Hepatocyte (in vitro differentiated cells): ENCODE measurements around the gene DKK2. TPM values are rescaled to one million over a fixed set of nuclear protein-coding genes. Genes with fewer than 3 reads are reported as not detected.

ENCODE experiments used
- DNase-seq: peaks from one replicate; pipeline ENCODE4 v3.0.0-alpha.2; 2016; ENCODE audit warnings: low spot score
- H2AFZ ChIP-seq: fragments of 200-600 bp; sonication (generic); 2 replicates; pipeline ENCODE4 v1.6.0; 2016; ENCODE audit warnings: antibody characterized with exemption, mild to moderate bottlenecking
- H3K27ac ChIP-seq: fragments of 200-600 bp; sonication (generic); 2 replicates; pipeline ENCODE4 v1.5.1; 2016; ENCODE audit warnings: mild to moderate bottlenecking
- H3K27me3 ChIP-seq: fragments of 200-600 bp; sonication (generic); 2 replicates; pipeline ENCODE4 v1.6.1; 2016
- H3K36me3 ChIP-seq: fragments of 200-600 bp; sonication (generic); replicated peaks from 2 replicates; pipeline ENCODE4 v1.5.1; 2016; ENCODE audit warnings: low read depth; ENCODE audit not compliant: insufficient read depth
- H3K4me1 ChIP-seq: fragments of 200-600 bp; sonication (generic); 2 replicates; pipeline ENCODE4 v1.5.1; 2016; ENCODE audit warnings: mild to moderate bottlenecking, moderate library complexity; ENCODE audit not compliant: insufficient read depth
- H3K4me2 ChIP-seq: fragments of 200-600 bp; sonication (generic); 2 replicates; pipeline ENCODE4 v1.6.0; 2016
- H3K4me3 ChIP-seq: fragments of 200-600 bp; sonication (generic); 2 replicates; pipeline ENCODE4 v1.5.1; 2016; ENCODE audit warnings: mild to moderate bottlenecking
- H3K79me2 ChIP-seq: fragments of 200-600 bp; sonication (generic); 2 replicates; pipeline ENCODE4 v1.6.0; 2017; ENCODE audit warnings: mild to moderate bottlenecking
- H3K9me2 ChIP-seq: fragments of 200-600 bp; sonication (generic); replicated peaks from 2 replicates; pipeline ENCODE4 v1.6.0; 2017; ENCODE audit warnings: mild to moderate bottlenecking; ENCODE audit not compliant: insufficient read depth
- H3K9me3 ChIP-seq: fragments of 200-600 bp; sonication (generic); 2 replicates; pipeline ENCODE4 v1.5.1; 2016; ENCODE audit warnings: low read depth, mild to moderate bottlenecking
- H4K20me1 ChIP-seq: fragments of 200-600 bp; sonication (generic); 2 replicates; pipeline ENCODE4 v1.6.0; 2016; ENCODE audit warnings: mild to moderate bottlenecking; ENCODE audit not compliant: insufficient read depth, poor library complexity, severe bottlenecking
- CTCF ChIP-seq: fragments of 200-600 bp; sonication (generic); IDR thresholded peaks from 2 replicates; pipeline ENCODE4 v1.5.1; 2016; ENCODE audit warnings: antibody characterized with exemption, mild to moderate bottlenecking; ENCODE audit not compliant: poor library complexity
- EZH2 ChIP-seq: fragments of 200-600 bp; sonication (generic); IDR thresholded peaks from 2 replicates; pipeline ENCODE4 v1.6.1; 2016; ENCODE audit warnings: antibody characterized with exemption, mild to moderate bottlenecking, borderline replicate concordance
- EZH2phosphoT487 ChIP-seq: fragments of 200-600 bp; sonication (generic); IDR thresholded peaks from one replicate; pipeline ENCODE4 v1.6.1; 2018; ENCODE audit warnings: antibody characterized with exemption, mild to moderate bottlenecking, low read depth, moderate library complexity; ENCODE audit not compliant: unreplicated experiment, severe bottlenecking
- WGBS: methylation state at CpG from one replicate; pipeline ENCODE4 v1.1.6; 2016; ENCODE audit warnings: low lambda C conversion rate; ENCODE audit errors: missing lambda C conversion rate; 5-methylcytosine and 5-hydroxymethylcytosine counted together
- polyA plus RNA-seq: library from polyadenylated mRNA; unstranded; fragments of >200 nt; fragmentation: Nextera tagmentation; extraction: Ambion mirVana; gene quantifications from 2 replicates; pipeline ENCODE4 v1.2.1, GENCODE V29; 2016
- total RNA-seq: library from RNA; depleted of rRNA; stranded (reverse); fragments of >200 nt; gene quantifications from 2 replicates; pipeline ENCODE4 v1.2.3, GENCODE V29; 2014

The DKK2 gene
- total and polyA plus RNA-seq, 2 experiments from 2014 or later: 19.7 to 28.1 TPM

DNA sequence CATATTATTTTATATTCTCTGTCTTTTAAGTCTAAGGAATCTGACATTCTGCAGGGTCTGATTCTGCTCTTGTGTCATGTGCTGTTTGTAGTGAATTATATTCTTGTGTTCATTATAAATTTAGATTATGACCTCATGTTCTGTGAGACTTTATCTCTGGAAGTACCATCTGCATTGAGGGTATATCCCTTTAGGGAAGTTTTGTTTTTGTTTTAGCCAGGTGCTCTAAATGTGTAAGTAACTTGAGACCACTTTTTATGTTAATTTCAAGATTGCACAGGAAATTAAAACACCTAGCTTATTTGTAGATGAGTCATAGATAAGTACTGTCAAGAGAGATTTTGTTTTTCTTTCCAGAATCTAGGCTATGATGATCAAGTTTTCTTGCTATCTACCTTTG is 35.0 kb upstream of the DKK2 start:
- no peak overlapping the region for H3K4me3 ChIP-seq
- H3K4me1 ChIP-seq: no peaks in the 10 kb centered on the region
- no peaks in the 10 kb centered on the region for H3K27me3 ChIP-seq
- H2AFZ ChIP-seq: no peak overlapping the region
- no peak for TF ChIP-seq EZH2
- no peak for TF ChIP-seq EZH2phosphoT487
- no peak for TF ChIP-seq CTCF
- no peaks in the 10 kb centered on the region for H3K79me2 ChIP-seq
- H3K9me2 ChIP-seq: no peaks in the 10 kb centered on the region
- no peak overlapping the region for H3K27ac ChIP-seq
- H3K9me3 ChIP-seq: no peaks in the 10 kb centered on the region
- no peaks in the 10 kb centered on the region for H3K36me3 ChIP-seq
- no peak overlapping the region for H3K4me2 ChIP-seq
- DNase-seq: no peak
- H4K20me1 ChIP-seq: no peaks in the 10 kb centered on the region

DNA sequence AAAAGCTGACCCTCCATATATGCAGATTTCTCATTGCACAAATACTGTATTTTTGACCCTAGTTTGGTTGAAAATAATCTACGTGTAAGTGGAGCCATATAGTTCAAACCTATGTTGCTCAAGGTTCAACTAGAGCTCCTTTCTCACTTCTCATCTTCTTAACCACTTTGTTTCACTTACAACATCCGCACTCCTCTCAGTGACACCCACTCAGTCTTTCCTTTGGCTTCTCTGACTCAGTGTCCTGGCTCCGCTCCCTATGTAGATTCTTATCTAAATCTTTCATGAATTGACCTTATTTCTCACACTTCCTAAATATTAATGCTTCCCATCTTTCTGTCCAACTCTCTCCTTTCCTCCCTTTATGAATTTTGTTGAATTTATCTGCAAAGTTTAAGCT is 32.9 kb upstream of the DKK2 start:
- TF ChIP-seq CTCF: no peak
- no peak overlapping the region for H3K4me2 ChIP-seq
- H3K4me1 ChIP-seq: no peaks in the 10 kb centered on the region
- no peak overlapping the region for H2AFZ ChIP-seq
- H3K27me3 ChIP-seq: no peaks in the 10 kb centered on the region
- no peaks in the 10 kb centered on the region for H3K36me3 ChIP-seq
- no peak overlapping the region for H3K27ac ChIP-seq
- H3K9me3 ChIP-seq: no peaks in the 10 kb centered on the region
- DNase-seq: no peak
- no peaks in the 10 kb centered on the region for H3K79me2 ChIP-seq
- H3K4me3 ChIP-seq: no peak overlapping the region
- WGBS: 84% methylated on average over 3 of the region's 3 CpGs
- no peaks in the 10 kb centered on the region for H4K20me1 ChIP-seq
- H3K9me2 ChIP-seq: no peaks in the 10 kb centered on the region

DNA sequence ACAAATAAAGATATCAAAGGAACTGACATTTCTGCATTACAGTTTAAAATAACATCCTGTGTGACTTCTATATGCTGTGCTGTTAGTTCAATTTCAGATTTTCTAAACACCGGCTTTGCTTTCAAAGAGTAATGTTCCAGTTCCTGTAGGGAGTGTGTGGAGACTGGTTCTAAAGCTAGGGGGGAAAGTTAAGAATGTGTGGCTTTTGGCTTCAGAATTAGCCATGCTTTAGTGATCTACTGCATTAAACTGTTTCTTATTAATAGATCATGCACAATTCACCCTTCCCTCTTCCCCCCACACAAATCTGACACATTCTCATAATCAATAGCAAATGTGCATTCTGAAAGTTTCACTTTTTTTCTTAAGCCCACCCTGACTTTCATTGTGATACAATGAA is 32.0 kb upstream of the DKK2 start:
- Histone ChIP-seq H3K9me3 (no peaks in the 10 kb centered on the region), H3K27ac (no peak overlapping the region), H3K79me2 (no peaks in the 10 kb centered on the region), H3K4me3 (no peak overlapping the region), H3K4me1 (no peaks in the 10 kb centered on the region), H2AFZ (no peak overlapping the region), H4K20me1 (no peaks in the 10 kb centered on the region), H3K9me2 (no peaks in the 10 kb centered on the region), H3K4me2 (no peak overlapping the region), H3K27me3 (no peaks in the 10 kb centered on the region), H3K36me3 (no peaks in the 10 kb centered on the region)
- no peak for DNase-seq
- TF ChIP-seq CTCF (no peak), EZH2phosphoT487 (no peak), EZH2 (no peak)
- WGBS: 60% methylated on average over 1 of the region's 1 CpG

DNA sequence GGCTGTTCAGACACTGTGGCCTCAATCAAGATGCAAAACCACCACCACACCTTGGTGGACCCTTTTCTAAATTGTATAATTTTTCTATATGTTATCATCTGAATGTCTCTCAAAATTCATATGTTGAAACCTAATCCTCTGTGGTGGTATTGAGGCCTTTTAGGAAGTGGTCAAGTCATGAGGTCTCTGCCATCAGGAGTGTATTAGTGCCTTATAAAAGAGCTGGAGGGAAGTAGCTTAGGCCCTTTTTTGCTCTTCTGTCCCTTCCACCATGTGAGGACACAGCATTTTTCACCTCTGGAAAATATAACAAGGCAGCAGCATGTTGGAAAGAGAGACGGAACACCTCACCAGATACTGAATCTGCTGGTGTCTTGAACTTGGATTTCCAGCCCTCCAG is 30.5 kb upstream of the DKK2 start:
- TF ChIP-seq EZH2 (no peak), CTCF (no peak), EZH2phosphoT487 (no peak)
- Histone ChIP-seq H3K4me3 (no peak overlapping the region), H3K9me2 (no peaks in the 10 kb centered on the region), H3K9me3 (no peaks in the 10 kb centered on the region), H3K27ac (no peak overlapping the region), H3K4me2 (no peak overlapping the region), H4K20me1 (no peaks in the 10 kb centered on the region), H3K4me1 (no peaks in the 10 kb centered on the region), H3K79me2 (no peaks in the 10 kb centered on the region), H3K36me3 (no peaks in the 10 kb centered on the region), H2AFZ (no peak overlapping the region), H3K27me3 (no peaks in the 10 kb centered on the region)
- no peak for DNase-seq
- WGBS: 96% methylated on average over 1 of the region's 1 CpG
